IMR-90 (cell line): ENCODE results near the gene PCDH1. TPM values are rescaled to one million over a fixed set of nuclear protein-coding genes. Genes with fewer than 3 reads are reported as not detected.

Experiments
- ATAC-seq: fragments of 200-7000 bp; cut with Tn5 transposase; 2 replicates; pipeline ENCODE4 v1.9.1; 2020; ENCODE audit warnings: low read depth, mild to moderate bottlenecking, moderate library complexity
- BruUV-seq: library from RNA; stranded (reverse); fragments of 400-500 nt; replicated peaks from 2 replicates; lab custom pipeline; 2021; lab: Mats Ljungman, UMichigan
- CTCF ChIA-PET: fragments of 300-600 bp; formaldehyde crosslinking; extraction: SDS; loops from one replicate; lab custom pipeline; 2021; ENCODE audit warnings: antibody characterized with exemption; lab: Yijun Ruan, JAX
- POLR2A ChIA-PET: fragments of 300-600 bp; sonication (Branson Sonifier 250); formaldehyde crosslinking; loops from one replicate; lab custom pipeline; 2022; ENCODE audit warnings: antibody characterized with exemption; ENCODE audit not compliant: unreplicated experiment; lab: Charles Lee
- DNase-seq: peaks from one replicate; pipeline ENCODE4 v3.0.0; 2013
- H2AFZ ChIP-seq: replicated peaks from 2 replicates; pipeline ENCODE3; 2013; ENCODE audit warnings: low read length, mild to moderate bottlenecking; ENCODE audit not compliant: poor library complexity
- H2AK5ac ChIP-seq: 2 replicates; pipeline ENCODE4 v1.6.1; 2013; ENCODE audit warnings: low read depth, low read length, inconsistent platforms
- H2AK9ac ChIP-seq: replicated peaks from 2 replicates; pipeline ENCODE3; 2013; ENCODE audit warnings: mild to moderate bottlenecking, low read depth, low read length, moderate library complexity; ENCODE audit not compliant: poor library complexity
- H2BK120ac ChIP-seq: 2 replicates; pipeline ENCODE4 v1.6.1; 2013; ENCODE audit warnings: low read depth, low read length, inconsistent platforms
- H2BK15ac ChIP-seq: 3 replicates; pipeline ENCODE4 v1.6.1; 2013; ENCODE audit warnings: low read depth, low read length, inconsistent platforms
- H2BK20ac ChIP-seq: 2 replicates; pipeline ENCODE4 v1.6.1; 2013; ENCODE audit warnings: low read depth, mild to moderate bottlenecking, inconsistent platforms, low read length, moderate library complexity
- H2BK5ac ChIP-seq: 2 replicates; pipeline ENCODE4 v1.6.1; 2013; ENCODE audit warnings: mild to moderate bottlenecking, low read depth, low read length, inconsistent platforms; ENCODE audit not compliant: poor library complexity, severe bottlenecking
- H3K14ac ChIP-seq: replicated peaks from 2 replicates; pipeline ENCODE4 v1.6.1; 2013; ENCODE audit warnings: low read depth, low read length, inconsistent platforms
- H3K18ac ChIP-seq: 2 replicates; pipeline ENCODE4 v1.6.1; 2013; ENCODE audit warnings: low read depth, low read length, control low read depth
- H3K23ac ChIP-seq: 2 replicates; pipeline ENCODE4 v1.6.1; 2013; ENCODE audit warnings: low read depth, low read length, inconsistent platforms
- H3K27ac ChIP-seq: 2 replicates; pipeline ENCODE4 v1.5.1; 2013; ENCODE audit warnings: mild to moderate bottlenecking, control low read depth, low read length; ENCODE audit not compliant: insufficient read depth
- H3K27me3 ChIP-seq: 2 replicates; pipeline ENCODE4 v1.6.1; 2013; ENCODE audit warnings: low read length; ENCODE audit not compliant: control insufficient read depth, insufficient read depth
- H3K36me3 ChIP-seq: 2 replicates; pipeline ENCODE4 v1.6.1; 2013; ENCODE audit warnings: low read length, mixed read lengths; ENCODE audit not compliant: control insufficient read depth, insufficient read depth
- H3K4ac ChIP-seq: 2 replicates; pipeline ENCODE4 v1.6.1; 2013; ENCODE audit warnings: low read depth, low read length, inconsistent platforms
- H3K4me1 ChIP-seq: 2 replicates; pipeline ENCODE4 v1.6.1; 2013; ENCODE audit warnings: low read length, mixed read lengths; ENCODE audit not compliant: control insufficient read depth, insufficient read depth
- H3K4me2 ChIP-seq: 2 replicates; pipeline ENCODE4 v1.6.1; 2013; ENCODE audit warnings: low read depth, mild to moderate bottlenecking, control low read depth, low read length, moderate library complexity
- H3K4me3 ChIP-seq: 2 replicates; pipeline ENCODE4 v1.5.1; 2013; ENCODE audit warnings: low read depth, mild to moderate bottlenecking, control low read depth, low read length, moderate library complexity; ENCODE audit not compliant: insufficient read depth
- H3K56ac ChIP-seq: 2 replicates; pipeline ENCODE4 v1.6.1; 2013; ENCODE audit warnings: low read length, inconsistent platforms; ENCODE audit not compliant: insufficient read depth; ENCODE audit errors: extremely low read depth
- H3K79me1 ChIP-seq, 2 experiments: 2 replicates each; pipeline ENCODE4 v1.6.1; 2013; ENCODE audit warnings: low read length in 2 of 2, inconsistent platforms in 1 of 2, low read depth in 1 of 2
- H3K9ac ChIP-seq: 2 replicates; pipeline ENCODE4 v1.6.1; 2013; ENCODE audit warnings: low read depth, low read length, control low read depth
- H3K9me1 ChIP-seq: 2 replicates; pipeline ENCODE4 v1.6.1; 2013; ENCODE audit warnings: low read length, inconsistent platforms; ENCODE audit not compliant: insufficient read depth
- H3K9me3 ChIP-seq: 2 replicates; pipeline ENCODE4 v1.6.1; 2013; ENCODE audit warnings: low read length; ENCODE audit not compliant: control insufficient read depth, insufficient read depth
- H4K20me1 ChIP-seq: 2 replicates; pipeline ENCODE4 v1.6.1; 2013; ENCODE audit warnings: low read length, inconsistent platforms; ENCODE audit not compliant: insufficient read depth
- H4K5ac ChIP-seq: 2 replicates; pipeline ENCODE4 v1.6.1; 2013; ENCODE audit warnings: mild to moderate bottlenecking, low read depth, low read length, control low read depth
- H4K8ac ChIP-seq, 2 experiments: 2 replicates each; pipeline ENCODE4 v1.6.1; 2013; ENCODE audit warnings: low read depth in 2 of 2, low read length in 2 of 2, control low read depth in 1 of 2, inconsistent platforms in 1 of 2
- H4K91ac ChIP-seq: 2 replicates; pipeline ENCODE4 v1.6.1; 2013; ENCODE audit warnings: low read depth, low read length, inconsistent platforms; ENCODE audit not compliant: insufficient read depth
- BHLHE40 ChIP-seq: fragments of 150-350 bp; IDR thresholded peaks from 2 replicates; pipeline ENCODE4 v1.6.1; 2016; ENCODE audit warnings: mild to moderate bottlenecking, low read depth, low read length
- CHD1 ChIP-seq: IDR thresholded peaks from 2 replicates; pipeline ENCODE4 v1.6.1; 2012; ENCODE audit warnings: low read depth, low read length, improper control_type of control experiment
- MAFK ChIP-seq: IDR thresholded peaks from 2 replicates; pipeline ENCODE4 v1.6.1; 2012; ENCODE audit warnings: low read depth, low read length, improper control_type of control experiment
- MAZ ChIP-seq: IDR thresholded peaks from 2 replicates; pipeline ENCODE4 v1.6.1; 2012; ENCODE audit warnings: low read depth, mild to moderate bottlenecking, low read length, improper control_type of control experiment, moderate library complexity, borderline replicate concordance
- MXI1 ChIP-seq: IDR thresholded peaks from 2 replicates; pipeline ENCODE4 v1.6.1; 2012; ENCODE audit warnings: low read depth, mild to moderate bottlenecking, low read length, moderate library complexity, borderline replicate concordance
- NFE2L2 ChIP-seq: fragments of 150-350 bp; IDR thresholded peaks from 2 replicates; pipeline ENCODE4 v1.6.1; 2016; ENCODE audit warnings: low read depth, mild to moderate bottlenecking, low read length
- POLR2A ChIP-seq: IDR thresholded peaks from 2 replicates; pipeline ENCODE4 v1.6.1; 2012; ENCODE audit warnings: mild to moderate bottlenecking, low read depth, low read length
- RAD21 ChIP-seq: IDR thresholded peaks from 2 replicates; pipeline ENCODE4 v1.6.1; 2012; ENCODE audit warnings: low read length, improper control_type of control experiment
- RCOR1 ChIP-seq: IDR thresholded peaks from 2 replicates; pipeline ENCODE4 v1.6.1; 2012; ENCODE audit warnings: mild to moderate bottlenecking, low read length, improper control_type of control experiment; ENCODE audit not compliant: insufficient replicate concordance
- RFX5 ChIP-seq: IDR thresholded peaks from 2 replicates; pipeline ENCODE4 v1.8.0; 2012; ENCODE audit warnings: low read depth, mild to moderate bottlenecking, low read length, moderate library complexity
- SMC3 ChIP-seq: fragments of 150-350 bp; IDR thresholded peaks from 2 replicates; pipeline ENCODE4 v1.6.1; 2016; ENCODE audit warnings: low read depth, mild to moderate bottlenecking, antibody characterized with exemption, low read length, moderate library complexity
- WGBS, 2 experiments: methylation state at CpG; one replicate each; pipeline versions ENCODE4 v1.1.5 to v1.1.7; 2013; ENCODE audit warnings: missing lambda C conversion rate in 2 of 2; ENCODE audit not compliant: insufficient read length in 1 of 2; ENCODE audit errors: extremely low coverage in 2 of 2; 5-methylcytosine and 5-hydroxymethylcytosine counted together
- dilution Hi-C: fragments of 300-500 bp; cut with HindIII; formaldehyde crosslinking; loops from one replicate; pipeline ENCODE4 v1.14.3; 2018; ENCODE audit warnings: low sequenced_read_pairs; ENCODE audit not compliant: unreplicated experiment
- in situ Hi-C: fragments of 300-500 bp; cut with MboI; formaldehyde crosslinking; loops from 3 replicates; pipeline ENCODE4 v1.14.3; 2019; ENCODE audit warnings: low sequenced_read_pairs, inconsistent platforms, mixed read lengths
- intact Hi-C: fragments of 100-400 bp; cut with micrococcal nuclease; formaldehyde crosslinking; loops from 2 replicates; pipeline ENCODE4 v1.10.0; 2022
- polyA plus RNA-seq, 3 experiments: library from polyadenylated mRNA; depleted of rRNA; stranded (reverse); fragments of >200 nt; gene quantifications; 2 replicates each; pipeline ENCODE4 v1.2.3, GENCODE V29; 2012; ENCODE audit warnings: low replicate concordance in 1 of 3
- total RNA-seq: library from RNA; depleted of rRNA; stranded (reverse); fragments of >200 nt; gene quantifications from 2 replicates; pipeline ENCODE4 v1.2.3, GENCODE V29; 2012
- TF ChIP-seq, protein P1 (sequence below): fragments of 150-350 bp; IDR thresholded peaks from 2 replicates; pipeline ENCODE4 v1.6.1; 2017; ENCODE audit warnings: mild to moderate bottlenecking, antibody characterized with exemption, low read length, low read depth
- TF ChIP-seq, protein P2 (sequence below): conservative IDR thresholded peaks from 2 replicates; pipeline ENCODE4 v1.5.1; 2012; ENCODE audit warnings: mild to moderate bottlenecking, low read depth, low read length, improper control_type of control experiment

Gene PCDH1
- total and polyA plus RNA-seq, 2 of the 4 experiments (the other 2 are of a cell fraction) = 0.74 to 0.90 TPM

- TF ChIP-seq CHD1 = no peak
These were observed 3.0 kb downstream of the PCDH1 start (continued) for GRCh38 chr5:141875022-141875740.

DNA sequence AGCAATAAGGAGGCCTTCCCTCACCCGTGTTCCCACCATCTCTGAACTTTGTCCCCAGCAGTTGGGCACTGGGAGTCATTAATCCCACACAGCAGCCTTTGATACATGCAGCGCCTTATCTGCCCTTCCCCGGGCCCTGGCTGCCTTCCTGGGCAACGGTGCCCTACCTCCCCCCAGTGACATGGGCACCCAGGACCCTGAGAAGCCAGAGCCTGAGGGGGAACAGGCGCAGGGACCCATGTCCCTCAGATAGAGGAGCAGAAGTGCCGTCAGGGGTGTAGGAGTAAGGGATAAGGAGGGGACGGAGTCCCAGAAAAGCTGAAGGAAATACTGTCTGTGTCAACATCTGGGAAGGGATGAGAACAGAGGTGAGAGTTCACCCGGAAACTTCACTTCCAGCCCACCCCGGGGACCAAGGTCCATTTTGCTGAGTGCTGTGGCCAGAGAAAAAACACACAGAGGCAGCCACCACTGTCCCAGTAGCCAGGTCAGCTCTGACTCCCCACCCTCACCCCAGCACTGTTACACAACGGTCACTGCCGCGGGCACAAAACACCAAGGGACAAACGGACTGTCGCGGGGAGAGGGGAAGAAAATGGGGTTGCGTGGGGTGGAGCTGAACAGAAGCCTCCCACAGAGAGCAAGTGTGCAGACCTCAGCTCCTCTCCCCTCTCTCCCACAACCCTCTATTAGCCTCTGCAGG is 3.8 kb downstream of the PCDH1 start:
- H3K9ac ChIP-seq = no peak overlapping the region
- H2BK15ac ChIP-seq = no peak overlapping the region
- no peak overlapping the region for H3K23ac ChIP-seq
- no peak for DNase-seq
- no peak overlapping the region for H4K8ac ChIP-seq
- peaks cover 7% of the 10 kb centered on the region; the same call in 1 of the 2 replicates for H3K9me1 ChIP-seq
- peaks cover 2% of the 10 kb centered on the region; the same call in 1 of the 2 replicates for H4K20me1 ChIP-seq
- no peak overlapping the region for H3K14ac ChIP-seq
- intact Hi-C loops (no loop called here), dilution Hi-C loops (no loop called here), in situ Hi-C loops (no loop called here)
- H4K5ac ChIP-seq = no peak overlapping the region
- no peak overlapping the region for H3K4me2 ChIP-seq
- no peak overlapping the region for H3K27ac ChIP-seq
- no peaks in the 10 kb centered on the region for H3K79me1 ChIP-seq
- peaks cover 8% of the 10 kb centered on the region; the same call in 1 of the 2 replicates for H3K4me1 ChIP-seq
- no peak overlapping the region for H2BK5ac ChIP-seq
- H3K9me3 ChIP-seq = 0 out of 2 replicates have a peak, but pooled peaks cover 2% of the 10 kb centered on the region
- BruUV-seq = no TSS peak
- no peak overlapping the region for H3K56ac ChIP-seq
- no peak overlapping the region for H2AFZ ChIP-seq
- H2BK20ac ChIP-seq = no peak overlapping the region
- no peak overlapping the region for H3K4ac ChIP-seq
- H3K36me3 ChIP-seq = no peaks in the 10 kb centered on the region
- no peak overlapping the region for H3K18ac ChIP-seq
- H2BK120ac ChIP-seq = no peak overlapping the region
- ChIA-PET CTCF (no interaction called here), POLR2A (no interaction called here)
- ATAC-seq = no peak
- H2AK9ac ChIP-seq = peak overlapping the region; percentile 58
- H3K4me3 ChIP-seq = no peak overlapping the region
- WGBS, 2 experiments = no CpG with 5 or more reads among the region's 16 CpGs
- H3K27me3 ChIP-seq = peaks cover 74% of the 10 kb centered on the region
- H2AK5ac ChIP-seq = no peak overlapping the region
- no peak overlapping the region for H4K91ac ChIP-seq
- TF ChIP-seq BHLHE40 (no peak), RAD21 (no peak), RCOR1 (no peak), CHD1 (no peak), MAFK (no peak), SMC3 (no peak), POLR2A (no peak), NFE2L2 (no peak), MXI1 (no peak), MAZ (no peak), RFX5 (no peak)
- TF ChIP-seq, protein P1, sequence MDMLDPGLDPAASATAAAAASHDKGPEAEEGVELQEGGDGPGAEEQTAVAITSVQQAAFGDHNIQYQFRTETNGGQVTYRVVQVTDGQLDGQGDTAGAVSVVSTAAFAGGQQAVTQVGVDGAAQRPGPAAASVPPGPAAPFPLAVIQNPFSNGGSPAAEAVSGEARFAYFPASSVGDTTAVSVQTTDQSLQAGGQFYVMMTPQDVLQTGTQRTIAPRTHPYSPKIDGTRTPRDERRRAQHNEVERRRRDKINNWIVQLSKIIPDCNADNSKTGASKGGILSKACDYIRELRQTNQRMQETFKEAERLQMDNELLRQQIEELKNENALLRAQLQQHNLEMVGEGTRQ = no peak
- TF ChIP-seq, protein P2, sequence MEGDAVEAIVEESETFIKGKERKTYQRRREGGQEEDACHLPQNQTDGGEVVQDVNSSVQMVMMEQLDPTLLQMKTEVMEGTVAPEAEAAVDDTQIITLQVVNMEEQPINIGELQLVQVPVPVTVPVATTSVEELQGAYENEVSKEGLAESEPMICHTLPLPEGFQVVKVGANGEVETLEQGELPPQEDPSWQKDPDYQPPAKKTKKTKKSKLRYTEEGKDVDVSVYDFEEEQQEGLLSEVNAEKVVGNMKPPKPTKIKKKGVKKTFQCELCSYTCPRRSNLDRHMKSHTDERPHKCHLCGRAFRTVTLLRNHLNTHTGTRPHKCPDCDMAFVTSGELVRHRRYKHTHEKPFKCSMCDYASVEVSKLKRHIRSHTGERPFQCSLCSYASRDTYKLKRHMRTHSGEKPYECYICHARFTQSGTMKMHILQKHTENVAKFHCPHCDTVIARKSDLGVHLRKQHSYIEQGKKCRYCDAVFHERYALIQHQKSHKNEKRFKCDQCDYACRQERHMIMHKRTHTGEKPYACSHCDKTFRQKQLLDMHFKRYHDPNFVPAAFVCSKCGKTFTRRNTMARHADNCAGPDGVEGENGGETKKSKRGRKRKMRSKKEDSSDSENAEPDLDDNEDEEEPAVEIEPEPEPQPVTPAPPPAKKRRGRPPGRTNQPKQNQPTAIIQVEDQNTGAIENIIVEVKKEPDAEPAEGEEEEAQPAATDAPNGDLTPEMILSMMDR = no peak
